GM10248 (cell line): ENCODE measurements around the gene ARHGAP25.

Experiments used
- CTCF ChIA-PET: fragments of 300-600 bp; sonication (Branson Sonifier 250); formaldehyde crosslinking; extraction: SDS; loops from one replicate; lab custom pipeline; 2021; ENCODE audit warnings: antibody characterized with exemption; lab: Yijun Ruan, JAX
- POLR2A ChIA-PET: fragments of 350-650 bp; sonication (Branson Sonifier 250); formaldehyde crosslinking; extraction: SDS; loops from one replicate; lab custom pipeline; 2020; ENCODE audit warnings: antibody characterized with exemption; lab: Yijun Ruan, JAX
- DNase-seq: peaks from one replicate; pipeline ENCODE4 v3.0.0; 2012; ENCODE audit errors: extremely low spot score
- TF ChIP-seq, protein P1 (sequence below): IDR thresholded peaks from 2 replicates; pipeline ENCODE4 v1.5.1; 2012; ENCODE audit warnings: mild to moderate bottlenecking, low read depth; ENCODE audit errors: extremely low read depth, missing control alignments, control extremely low read depth

ARHGAP25 gene

DNA sequence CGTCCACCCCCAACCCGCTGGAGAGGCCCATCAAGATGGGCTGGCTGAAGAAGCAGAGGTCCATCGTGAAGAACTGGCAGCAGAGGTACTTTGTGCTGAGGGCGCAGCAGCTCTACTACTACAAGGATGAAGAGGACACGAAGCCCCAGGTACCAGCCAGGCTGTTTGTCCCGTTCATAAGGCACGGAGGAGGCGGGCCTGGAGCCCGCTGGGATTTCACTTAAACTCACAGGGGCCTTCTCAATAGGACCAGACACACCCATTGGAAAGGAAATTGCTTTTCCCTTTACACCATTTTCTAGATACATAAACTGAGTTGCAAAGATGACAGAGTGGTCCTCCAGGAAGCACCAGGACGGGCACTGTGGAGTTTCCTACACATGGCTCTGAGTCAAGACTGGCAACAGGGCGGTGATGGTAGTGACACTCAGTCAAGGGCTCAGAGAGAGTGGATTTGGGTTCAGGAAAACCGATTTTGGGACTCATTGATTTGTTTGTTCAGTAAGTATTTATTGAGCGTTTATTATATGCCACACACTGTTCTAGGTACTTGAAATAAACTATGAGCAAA is 40.7 kb downstream of the ARHGAP25 start:
- ChIA-PET CTCF (interaction anchor here (0.9 to 4.9 kb wide), 11 partner anchors 9 to 150 kb away, joined by 3 to 47 read pairs (median 4); partner anchors contain the start of gene ARHGAP25), POLR2A (no interaction called here)
- DNase-seq, result no peak
- TF ChIP-seq, protein P1, sequence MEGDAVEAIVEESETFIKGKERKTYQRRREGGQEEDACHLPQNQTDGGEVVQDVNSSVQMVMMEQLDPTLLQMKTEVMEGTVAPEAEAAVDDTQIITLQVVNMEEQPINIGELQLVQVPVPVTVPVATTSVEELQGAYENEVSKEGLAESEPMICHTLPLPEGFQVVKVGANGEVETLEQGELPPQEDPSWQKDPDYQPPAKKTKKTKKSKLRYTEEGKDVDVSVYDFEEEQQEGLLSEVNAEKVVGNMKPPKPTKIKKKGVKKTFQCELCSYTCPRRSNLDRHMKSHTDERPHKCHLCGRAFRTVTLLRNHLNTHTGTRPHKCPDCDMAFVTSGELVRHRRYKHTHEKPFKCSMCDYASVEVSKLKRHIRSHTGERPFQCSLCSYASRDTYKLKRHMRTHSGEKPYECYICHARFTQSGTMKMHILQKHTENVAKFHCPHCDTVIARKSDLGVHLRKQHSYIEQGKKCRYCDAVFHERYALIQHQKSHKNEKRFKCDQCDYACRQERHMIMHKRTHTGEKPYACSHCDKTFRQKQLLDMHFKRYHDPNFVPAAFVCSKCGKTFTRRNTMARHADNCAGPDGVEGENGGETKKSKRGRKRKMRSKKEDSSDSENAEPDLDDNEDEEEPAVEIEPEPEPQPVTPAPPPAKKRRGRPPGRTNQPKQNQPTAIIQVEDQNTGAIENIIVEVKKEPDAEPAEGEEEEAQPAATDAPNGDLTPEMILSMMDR, result no peak

DNA sequence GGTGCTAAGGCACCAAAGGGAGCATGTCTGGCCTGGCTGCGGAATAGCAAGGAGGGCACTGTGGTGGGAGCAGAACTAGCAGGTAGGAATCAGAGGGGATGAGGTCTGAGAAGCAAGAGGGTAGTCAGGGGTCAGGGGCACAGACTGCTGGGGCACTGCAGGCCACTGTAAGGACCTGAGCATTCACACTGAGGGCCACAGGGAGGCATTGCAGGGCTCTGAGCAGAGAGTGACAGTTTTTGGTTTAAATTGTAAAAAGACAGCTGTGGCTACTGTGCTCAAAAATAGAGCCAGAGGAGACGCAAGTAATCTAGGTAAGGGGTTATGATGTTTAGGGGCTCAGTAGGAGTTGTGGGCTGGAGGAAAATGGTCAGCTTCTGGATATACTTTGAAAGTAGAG is 41.5 kb downstream of the ARHGAP25 start:
- CTCF ChIA-PET, result interaction anchor here (0.9 to 4.9 kb wide), 13 partner anchors 9 to 313 kb away, joined by 3 to 47 read pairs (median 4); no protein-coding TSS in a partner anchor
- no peak for DNase-seq
- TF ChIP-seq, protein P1, result peak; percentile 51
- POLR2A ChIA-PET, result no interaction called here

GRCh38 chr2:68779595-68779994 is 45.0 kb downstream of the ARHGAP25 start:
- TF ChIP-seq, protein P1, result no peak
- CTCF ChIA-PET, result interaction anchor here (1.0 to 4.3 kb wide), 12 partner anchors 8 to 316 kb away, joined by 3 to 23 read pairs (median 4); no protein-coding TSS in a partner anchor
- POLR2A ChIA-PET, result interaction anchor here (0.6 kb wide), 1 partner anchor 26 kb away, joined by 4 read pairs; no protein-coding TSS in a partner anchor
- DNase-seq, result no peak

DNA sequence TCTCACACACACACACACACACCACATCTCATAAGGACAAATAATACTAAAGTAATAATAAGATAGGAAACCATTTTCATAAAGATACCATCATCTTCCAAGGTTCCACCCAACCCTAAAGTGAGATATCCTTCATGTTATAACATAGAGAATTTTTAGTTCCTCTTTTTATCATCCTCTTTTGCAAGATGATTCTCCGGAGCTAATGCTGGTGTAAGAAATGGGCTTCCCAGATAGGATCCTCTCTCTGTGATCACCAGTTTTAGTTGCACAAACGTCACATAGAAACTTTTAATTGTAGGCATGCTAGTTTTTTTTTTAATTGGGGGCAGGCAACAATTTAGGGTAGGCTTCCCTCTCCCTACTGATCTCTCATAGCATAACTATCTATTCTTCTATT is 49.6 kb downstream of the ARHGAP25 start:
- DNase-seq, result no peak
- TF ChIP-seq, protein P1, result no peak
- CTCF ChIA-PET, result interaction anchor here (0.6 to 8.0 kb wide), 2 partner anchors 20 to 32 kb away, joined by 3 to 53 read pairs; no protein-coding TSS in a partner anchor
- POLR2A ChIA-PET, result no interaction called here

DNA sequence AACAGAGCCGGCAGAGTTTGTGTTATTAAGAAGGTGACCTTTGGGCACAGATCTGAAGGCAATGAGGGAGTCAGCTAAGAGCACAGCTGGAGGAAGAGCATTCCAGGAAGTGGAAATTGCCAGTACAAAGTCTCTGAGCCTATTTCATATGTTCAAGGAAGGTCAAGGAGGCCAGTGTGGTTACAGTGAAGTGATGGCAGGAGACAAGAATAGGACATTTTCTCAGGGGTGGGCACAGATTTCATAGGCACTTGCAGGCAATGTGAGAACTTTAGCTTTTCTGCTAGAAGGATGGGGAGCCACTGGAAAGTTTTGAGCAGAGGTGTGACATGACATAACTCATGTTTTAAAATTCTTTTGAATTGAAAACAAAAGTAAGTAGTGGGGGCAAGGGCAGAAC is 50.3 kb downstream of the ARHGAP25 start:
- ChIA-PET POLR2A (no interaction called here), CTCF (interaction anchor here (1.5 to 8.0 kb wide), 3 partner anchors 9 to 33 kb away, joined by 5 to 53 read pairs (median 47); no protein-coding TSS in a partner anchor)
- TF ChIP-seq, protein P1, result no peak
- DNase-seq, result no peak

- TF ChIP-seq, protein P1, result no peak
- CTCF ChIA-PET, result interaction anchor here (0.7 to 8.0 kb wide), 12 partner anchors 7 to 135 kb away, joined by 3 to 53 read pairs (median 11); no protein-coding TSS in a partner anchor
- POLR2A ChIA-PET, result no interaction called here
- DNase-seq, result no peak
Observed at GRCh38 chr2:68787356-68787755, 52.7 kb downstream of the ARHGAP25 start.
